Hepatic stellate cell (primary cell): ENCODE data around the gene TRIP6.
A peak's percentile ranks its signal among the peaks of the same experiment; 100 is the strongest.
"Not testable (repeated sequence)": the region's sequence is repeated elsewhere in the genome, so short reads cannot be mapped to it uniquely, and the experiment has no call there.

Source experiments
- DNase-seq: peaks from one replicate; pipeline ENCODE4 v3.0.0; 2011; ENCODE audit warnings: low spot score

The TRIP6 gene

DNA sequence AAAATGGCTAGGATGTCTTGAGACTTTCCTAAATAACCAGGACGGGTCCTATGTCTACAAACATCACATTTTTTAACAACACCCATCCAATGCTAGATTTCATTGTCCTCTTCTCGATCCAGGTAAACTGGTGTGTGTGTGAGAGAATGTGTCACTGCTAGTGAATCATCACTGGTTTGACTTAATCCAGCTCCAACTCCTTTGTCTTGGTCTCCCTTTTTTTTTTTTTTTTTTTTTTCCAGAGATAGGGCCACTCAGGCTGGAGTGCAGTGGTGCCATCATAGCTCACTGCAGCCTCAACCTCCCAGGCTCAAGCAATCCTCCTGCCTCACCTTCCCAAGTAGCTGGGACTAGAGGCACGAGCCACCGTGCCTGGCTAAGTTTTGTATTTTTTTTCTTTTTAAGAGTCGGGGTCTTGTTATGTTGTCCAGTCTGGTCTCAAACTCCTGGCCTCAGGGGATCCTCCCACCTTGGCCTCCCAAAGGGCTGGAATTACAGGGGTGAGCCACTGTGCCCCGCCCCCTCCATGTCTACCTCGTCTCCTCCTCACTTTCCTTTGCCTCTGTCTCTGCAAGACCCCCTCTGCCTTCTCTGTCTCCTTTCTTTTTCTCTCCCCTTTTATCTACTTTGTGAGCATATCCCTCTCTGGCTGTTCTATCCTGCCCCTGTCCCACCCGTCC is 24.5 kb downstream of the TRIP6 start:
- no peak for DNase-seq

DNA sequence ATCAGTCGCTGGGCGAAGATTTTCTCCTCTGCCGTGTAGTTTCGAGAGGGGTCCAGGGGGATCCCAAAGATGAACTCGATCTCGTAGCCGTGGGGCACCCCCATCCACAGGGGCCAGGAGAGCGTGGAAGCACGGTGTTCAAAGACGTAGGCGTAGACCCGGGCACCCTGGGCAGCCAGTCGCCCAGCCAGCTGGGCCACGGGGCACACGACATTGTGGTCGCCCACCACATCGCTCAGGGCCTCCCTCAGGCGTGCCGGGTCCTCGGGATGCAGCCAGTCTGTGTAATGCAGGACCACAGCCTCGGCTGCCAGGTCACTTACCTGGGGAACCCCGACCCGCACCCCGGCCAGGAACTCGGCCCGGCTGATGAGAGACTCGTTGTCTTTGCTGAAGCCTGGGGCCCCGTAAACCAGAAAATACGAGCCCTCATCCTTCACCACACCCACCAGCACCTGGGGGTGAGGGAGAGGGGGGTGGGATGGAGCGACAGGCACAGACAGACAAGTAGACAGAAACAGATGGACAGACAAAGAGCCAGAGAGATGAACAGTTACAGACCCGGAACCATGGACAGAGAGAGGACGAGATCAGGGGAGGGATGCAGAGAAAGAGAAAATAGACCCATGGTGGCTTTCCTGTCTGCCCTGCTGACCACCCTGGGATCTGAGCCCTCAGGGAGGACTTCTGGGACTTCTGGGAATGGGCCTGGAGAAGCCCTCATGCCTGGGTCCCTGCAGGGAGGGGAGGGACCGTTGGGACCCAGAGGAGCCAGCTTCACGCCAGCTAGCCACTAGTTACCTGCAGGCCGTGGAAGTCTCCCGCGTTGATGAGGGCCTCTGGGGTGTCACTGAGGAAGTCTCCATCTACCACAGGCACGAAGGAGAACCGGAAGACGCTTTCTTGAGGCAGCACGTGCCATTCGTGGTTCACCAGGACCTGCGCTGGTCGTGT is 25.5 kb downstream of the TRIP6 start:
- no peak for DNase-seq

DNA sequence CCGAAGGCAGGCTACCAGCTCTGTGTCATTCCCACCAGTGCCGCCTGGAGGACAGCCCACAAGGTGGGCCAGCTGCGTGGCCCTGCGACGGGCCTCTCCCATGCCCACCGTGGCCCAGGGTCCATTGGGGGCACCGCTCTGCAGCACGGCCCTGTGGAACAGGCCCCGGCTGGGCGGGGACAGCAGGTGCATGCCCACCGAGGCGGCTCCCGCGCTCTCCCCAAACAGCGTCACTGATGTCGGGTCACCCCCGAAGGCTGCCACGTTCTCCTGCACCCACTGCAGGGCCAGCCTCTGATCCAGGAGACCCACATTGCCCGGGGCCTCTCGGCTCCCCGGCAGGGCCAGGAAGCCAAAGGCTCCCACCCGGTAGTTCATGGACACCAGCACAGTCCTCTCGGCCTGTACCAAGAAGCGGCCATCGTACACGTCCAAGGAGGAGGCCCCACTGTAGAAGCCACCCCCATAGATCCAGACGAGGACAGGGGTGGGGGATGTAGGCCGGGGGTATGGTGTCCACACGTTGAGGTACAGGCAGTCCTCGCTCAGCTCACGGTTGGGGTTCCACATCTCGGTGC is 26.2 kb downstream of the TRIP6 start:
- DNase-seq = no peak

DNA sequence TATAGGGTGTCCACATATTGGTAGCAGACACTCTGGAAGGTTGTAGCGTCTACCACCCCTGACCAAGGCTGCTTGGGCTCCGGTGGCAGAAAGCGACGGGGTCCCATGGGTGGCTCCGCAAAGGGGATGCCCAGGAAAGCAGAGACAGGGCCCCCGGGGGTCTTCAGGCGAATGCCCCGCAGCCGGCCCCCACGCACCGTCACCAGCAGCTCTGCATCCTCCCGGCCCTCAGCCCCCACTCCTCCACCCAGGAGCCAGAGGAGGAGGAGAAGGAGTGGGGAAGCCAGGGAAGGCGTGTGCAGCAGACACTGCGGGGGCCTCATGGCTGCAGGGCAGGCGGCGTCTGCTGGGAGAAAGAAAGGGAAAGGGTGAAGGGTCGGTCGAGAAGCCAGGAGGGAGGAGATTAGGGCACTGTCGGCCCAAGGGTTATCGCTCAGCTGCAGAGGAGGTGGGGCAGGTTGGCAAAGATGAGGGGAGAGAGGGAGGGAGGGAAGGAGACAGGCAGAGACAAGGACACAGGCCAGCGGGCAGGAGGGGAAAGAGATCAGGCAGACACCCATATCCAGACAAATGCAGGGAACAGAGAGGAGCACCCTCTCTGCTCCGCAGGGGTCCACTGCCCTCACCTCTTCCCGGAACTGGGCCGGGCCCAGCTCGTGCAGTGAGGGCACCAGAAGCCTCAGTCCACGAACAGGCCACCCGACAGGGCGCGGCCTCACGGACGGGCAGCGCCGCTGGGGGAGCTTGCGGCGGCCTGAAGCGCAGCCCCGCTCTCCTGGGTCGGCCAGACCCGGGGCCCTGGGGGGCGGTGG is 26.9 kb downstream of the TRIP6 start:
- no peak for DNase-seq

DNA sequence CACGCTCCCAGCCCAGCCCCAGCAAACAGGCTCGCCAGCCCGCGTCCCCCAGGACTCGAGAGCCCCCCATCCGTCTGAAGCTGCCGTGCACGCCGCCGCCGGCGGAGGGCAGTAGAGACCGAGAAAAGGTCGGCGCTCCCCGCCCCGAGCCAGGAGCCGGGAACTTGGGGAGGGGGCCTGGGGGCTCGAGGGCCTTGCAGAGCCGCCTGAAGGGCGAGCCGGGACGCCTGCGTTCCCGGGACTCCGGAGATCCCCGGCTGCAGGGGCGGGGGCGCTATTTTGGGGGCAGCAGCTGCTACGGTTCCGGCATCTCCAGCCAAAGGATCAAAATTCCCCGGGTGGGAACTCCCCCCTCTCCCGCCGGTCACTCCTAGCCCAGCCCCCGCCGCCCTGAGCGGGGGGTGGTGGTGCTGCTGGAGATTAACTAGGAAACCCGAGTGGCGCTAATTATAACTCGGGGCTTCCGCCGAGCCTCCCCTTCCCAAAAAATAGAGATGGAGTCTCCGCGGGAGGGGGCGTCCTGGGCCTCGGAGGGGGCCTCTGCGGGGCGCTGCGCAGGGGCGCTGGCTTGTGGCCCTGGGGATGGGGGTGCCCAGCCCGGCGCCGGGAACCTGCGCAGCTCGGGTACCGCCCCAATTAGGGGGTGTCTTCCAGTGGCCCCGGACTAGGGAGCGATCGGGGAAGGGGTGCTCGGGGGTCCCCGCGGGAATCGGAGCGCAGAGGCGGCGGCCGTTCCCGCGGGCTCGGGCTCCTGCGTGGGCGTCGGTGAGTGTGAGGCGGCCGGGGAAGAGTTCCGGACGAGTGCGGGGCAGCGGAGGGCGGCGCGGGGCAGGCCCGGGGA is 27.9 kb downstream of the TRIP6 start:
- peak; percentile 43 for DNase-seq

DNA sequence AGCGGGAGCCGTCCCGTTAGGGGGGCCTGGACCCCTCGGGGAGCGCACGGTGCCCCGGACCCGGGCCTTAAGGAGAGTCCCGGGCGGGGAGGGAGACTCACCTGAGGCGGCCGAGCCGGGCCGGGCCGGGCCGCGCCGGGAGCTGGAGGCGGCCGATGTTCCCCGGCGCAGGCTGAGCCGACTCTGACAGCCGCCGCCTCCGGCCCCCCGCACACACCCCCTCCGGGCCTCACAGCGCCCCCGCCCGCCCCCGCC is 28.4 kb downstream of the TRIP6 start, which contains the start of gene ACHE:
TSS of gene ACHE (minus strand) at position 188 of the 255 bp plus-strand sequence. CDS start 1,656 bp downstream, outside the sequence.
- DNase-seq = no peak

DNA sequence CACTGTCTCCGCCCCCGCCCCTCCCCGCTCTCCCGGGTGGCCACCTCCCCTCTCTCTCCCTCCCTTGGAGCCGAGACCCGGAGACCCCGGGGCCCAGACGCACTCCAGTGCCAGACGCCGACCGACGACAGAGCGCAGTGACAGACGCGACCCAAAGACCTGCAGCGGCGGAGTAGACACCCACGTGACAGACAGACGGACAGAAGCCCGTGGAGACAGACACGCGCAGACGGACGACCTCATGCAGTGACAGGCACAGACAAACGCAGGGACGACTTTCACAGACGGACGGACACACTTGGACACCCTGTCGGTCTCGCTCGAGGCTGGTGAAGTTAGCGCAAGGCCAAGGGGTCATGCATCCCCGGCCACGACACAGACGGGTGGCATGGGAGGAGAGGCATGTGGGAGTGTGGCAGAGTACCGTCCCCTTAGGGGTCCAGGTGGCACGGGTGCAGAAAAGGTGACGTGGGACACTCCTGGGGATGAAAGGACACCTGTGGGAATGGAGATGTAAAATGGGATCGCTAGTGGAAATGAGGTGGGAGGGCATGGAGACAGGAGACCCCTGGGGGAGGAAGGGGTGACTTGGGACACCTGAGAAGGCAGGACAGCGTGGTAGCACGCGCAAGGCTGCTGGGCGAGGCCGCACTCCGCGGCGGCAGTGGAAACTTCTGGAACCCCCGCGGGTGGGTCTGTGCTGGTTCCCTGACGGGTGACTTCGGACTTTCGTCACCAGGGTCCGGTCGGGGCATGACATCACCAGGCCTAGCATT is 29.0 kb downstream of the TRIP6 start:
- no peak for DNase-seq

DNA sequence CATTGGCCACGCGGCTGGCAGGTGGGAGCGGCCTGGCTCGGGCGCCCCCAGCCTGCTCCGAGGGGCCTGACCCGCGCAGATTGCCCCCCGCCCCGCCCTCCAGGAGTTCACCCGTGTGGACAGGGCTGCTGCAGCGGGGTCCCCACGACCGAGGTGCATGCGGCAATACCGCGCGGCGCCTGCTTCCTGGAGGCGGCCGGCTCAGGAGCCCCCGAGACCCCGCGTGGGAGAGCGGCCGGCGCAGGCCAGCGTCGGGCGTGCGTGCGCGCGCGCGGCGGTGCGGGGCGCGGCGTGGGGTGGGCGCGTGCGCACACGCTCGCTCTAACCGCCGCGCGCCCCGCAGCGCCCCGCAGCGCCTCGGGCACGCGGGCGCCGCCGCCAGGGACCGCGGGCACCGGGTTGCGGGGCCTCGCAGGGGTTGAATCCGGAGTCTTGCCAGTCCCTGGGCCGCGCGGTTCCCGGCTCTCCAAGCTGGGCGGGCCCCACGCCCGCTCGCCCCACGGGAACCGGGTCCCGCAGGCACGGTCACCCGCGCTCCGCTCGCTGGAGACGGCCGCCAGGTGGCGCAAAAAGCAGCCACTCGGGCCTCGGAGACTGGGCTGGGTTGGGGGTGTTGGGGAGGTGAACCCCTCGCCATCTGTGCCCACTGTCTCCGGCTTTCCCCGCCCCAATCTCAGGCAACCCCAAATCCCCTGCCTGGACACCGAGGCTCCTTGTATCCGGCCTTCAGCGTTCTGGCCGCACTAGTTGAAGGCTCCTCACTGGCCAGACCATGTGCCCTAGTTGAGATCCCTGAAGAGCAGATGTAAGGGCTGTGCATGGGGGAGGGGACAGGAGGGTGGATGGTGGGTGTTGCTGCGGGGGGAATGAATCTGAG is 29.8 kb downstream of the TRIP6 start:
- peak; percentile 58 for DNase-seq

DNA sequence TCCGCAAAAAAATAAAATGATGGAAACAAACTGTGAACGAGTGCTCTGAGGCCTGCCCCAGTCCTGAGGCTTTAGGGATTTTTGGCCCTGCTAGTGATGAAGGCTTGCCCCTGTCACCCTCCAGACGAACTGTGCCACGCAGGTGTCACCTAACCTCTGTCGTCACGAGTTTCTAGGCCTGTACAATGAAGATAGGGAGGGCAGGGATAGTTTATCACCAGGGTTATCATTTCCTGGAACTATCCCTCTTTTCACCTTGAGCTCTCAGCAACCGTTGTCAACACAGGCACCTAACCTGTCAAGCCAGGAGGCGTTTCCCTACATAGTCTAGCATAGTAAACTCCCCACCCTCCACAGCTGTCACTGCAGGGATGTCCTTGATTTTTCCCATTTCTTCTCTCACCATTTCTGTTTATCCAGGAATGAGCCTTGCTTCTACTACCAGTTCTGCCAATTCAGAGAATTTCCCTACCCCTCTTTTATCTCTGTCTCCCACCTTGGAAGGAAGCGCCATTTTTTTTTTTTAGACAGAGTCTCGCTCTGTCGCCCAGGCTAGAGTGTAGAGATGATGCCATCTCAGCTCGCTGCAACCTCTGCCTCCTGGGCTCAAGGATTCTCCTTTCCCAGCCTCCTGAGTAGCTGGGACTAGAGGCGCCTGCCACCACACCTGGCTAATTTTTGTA is 30.7 kb downstream of the TRIP6 start:
- DNase-seq = no peak

DNA sequence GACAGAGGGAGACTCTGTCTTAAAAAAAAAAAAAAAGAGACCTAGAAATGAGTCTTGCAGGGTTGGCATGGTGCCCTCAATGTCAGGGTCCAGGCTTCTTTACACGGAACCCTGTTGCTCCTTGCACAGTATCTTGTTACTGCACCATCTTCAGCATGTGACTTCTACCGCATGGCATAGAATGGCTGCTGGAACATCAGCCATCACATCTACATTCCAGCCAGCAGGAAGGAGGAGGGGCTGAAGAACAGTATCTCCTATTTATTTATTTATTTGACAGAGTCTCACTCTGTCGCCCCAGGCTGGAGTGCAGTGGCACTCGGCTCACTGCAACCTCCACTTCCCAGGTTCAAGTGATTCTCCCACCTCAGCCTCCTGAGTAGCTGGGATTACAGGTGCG is 32.2 kb downstream of the TRIP6 start:
- DNase-seq = no peak

DNA sequence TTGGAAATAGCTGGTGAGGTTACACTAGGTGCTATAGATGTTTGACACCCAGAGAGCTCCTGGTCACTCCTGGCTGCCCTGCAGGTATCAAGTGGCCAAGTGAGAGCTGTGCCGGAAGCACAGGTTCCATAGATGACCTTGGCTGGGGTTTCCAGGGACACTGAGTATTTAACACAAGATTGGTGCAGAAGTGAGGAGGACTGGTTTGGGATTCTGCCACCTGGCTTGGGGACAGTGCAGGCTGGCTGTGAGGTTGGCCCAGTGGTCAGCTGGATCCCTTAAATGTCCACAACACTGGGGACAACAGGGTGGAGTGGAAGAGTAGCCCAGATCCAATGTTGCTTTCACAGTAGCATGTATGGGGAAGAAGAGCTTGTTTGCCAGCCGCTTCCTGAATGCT is 33.8 kb downstream of the TRIP6 start:
- no peak for DNase-seq

DNA sequence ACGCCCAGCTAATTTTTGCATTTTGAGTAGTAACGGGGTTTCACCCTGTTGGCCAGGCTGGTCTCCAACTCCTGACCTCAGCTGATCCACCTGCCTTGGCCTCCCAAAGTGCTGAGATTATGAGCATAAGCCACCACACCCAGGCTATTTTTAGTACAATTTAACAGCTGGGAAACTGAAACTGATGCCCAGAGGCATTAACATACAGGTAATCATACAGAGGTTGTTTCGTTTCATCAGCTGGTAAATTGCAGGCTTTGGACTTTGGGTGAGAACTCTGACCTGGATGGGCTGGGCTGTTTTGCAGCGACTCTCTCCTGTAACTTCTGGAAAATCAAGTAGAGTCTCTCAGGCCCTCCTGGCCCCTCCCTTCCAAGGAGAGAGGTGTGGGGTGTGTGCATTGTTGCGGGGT is 34.7 kb downstream of the TRIP6 start:
- no peak for DNase-seq

DNA sequence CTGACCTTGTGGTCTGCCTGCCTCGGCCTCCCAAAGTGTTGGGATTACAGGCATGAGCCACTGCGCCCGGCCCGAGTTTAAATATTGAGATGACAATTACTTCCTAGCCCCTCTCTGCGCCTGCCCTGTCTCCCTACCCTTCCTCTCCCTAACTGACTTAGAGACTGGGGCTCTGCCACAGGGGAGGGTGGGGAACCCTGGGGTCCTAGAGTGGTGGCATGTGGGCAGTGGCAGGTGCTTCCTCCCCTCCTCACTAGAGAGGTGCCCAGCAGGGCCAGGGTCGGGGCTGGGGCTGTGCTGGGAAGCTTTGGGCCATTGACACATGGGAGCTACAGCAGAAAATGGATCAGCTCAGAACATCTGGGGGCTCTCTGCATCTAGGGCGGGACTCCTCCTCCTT is 35.5 kb downstream of the TRIP6 start:
- no peak for DNase-seq

DNA sequence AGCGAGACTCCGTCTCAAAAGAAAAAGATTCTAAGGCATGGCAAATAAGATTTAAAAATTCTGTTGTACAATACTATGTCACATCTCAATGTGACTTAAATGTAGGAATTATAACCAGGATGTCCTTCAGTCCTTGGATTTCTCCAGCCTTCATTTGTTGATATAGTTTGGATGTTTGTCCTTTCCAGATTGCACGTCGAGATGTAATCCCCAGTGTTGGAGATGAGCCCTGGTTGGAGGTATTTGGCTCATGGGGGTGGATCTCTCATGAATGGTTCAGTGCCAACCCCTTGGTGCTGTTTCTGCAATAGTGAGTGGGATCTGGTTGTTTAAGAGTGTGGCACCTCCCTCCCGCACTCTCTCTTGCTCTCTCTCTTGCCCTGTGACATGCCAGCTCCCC is 41.3 kb downstream of the TRIP6 start:
- no peak for DNase-seq

DNA sequence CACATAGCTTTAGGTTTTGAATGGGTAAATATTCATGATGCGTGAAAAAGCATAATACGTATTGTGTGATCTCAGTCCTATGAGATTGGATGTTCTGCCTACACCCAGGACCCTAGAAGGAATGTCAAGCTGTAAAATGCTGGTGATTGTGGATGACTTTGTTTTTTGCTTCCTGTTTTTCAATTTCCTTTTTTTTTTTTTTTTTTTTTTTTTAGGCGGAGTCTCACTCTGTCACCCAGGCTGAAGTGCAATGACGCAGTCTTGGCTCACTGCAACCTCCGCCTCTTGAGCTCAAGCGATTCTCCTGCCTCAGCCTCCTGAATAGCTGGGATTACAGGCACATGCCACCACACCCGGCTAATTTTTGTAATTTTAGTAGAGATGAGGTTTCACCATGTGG is 43.3 kb downstream of the TRIP6 start:
- not testable (repeated sequence) for DNase-seq

DNA sequence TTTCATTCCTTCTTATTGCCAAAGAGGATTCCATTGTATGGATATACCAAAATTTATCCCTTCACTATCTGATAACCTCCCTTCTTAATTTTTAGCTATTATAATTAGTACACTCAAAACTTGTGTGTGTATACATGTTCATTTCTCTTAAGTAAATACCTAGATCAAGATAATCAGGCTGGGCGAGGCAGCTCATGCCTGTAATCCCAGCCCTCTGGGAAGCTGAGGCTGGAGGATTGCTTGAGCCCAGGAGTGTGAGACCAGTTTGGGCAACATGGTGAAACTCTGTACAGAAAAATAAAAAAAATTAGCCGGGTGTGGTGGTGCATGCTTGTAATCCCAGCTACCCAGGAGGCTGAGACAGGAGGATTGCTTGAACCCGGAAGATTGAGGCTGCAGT is 44.3 kb downstream of the TRIP6 start:
- DNase-seq = no peak

DNA sequence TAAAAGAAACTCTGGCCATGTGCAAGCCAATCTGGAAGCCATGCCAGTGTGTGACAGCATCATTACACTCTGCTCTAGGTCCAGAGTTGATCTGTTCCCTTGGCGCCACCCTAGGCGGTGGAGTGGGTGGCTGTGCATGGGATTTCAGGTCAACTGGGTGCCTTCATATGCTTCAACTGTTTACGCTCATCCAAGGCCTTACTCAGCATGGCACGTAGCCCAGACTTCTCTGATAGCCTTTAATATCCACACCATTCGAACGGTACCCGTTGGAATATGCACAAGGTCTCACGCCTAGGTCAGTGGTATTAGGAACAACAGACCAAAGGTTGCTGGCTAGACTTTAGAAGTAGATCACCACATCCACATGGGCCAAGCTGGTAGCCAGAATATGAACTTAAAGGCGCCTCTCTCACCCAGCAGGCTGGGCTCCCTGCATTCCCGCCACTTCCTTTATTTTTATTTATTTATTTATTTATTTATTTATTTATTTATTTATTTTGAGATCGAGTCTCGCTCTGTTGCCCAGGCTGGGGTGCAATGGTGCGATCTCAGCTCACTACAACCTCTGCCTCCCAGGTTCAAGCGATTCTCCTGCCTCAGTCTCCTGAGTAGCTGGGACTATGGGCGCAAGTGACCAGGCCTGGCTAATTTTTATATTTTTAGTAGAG is 47.2 kb downstream of the TRIP6 start:
- no peak for DNase-seq

DNA sequence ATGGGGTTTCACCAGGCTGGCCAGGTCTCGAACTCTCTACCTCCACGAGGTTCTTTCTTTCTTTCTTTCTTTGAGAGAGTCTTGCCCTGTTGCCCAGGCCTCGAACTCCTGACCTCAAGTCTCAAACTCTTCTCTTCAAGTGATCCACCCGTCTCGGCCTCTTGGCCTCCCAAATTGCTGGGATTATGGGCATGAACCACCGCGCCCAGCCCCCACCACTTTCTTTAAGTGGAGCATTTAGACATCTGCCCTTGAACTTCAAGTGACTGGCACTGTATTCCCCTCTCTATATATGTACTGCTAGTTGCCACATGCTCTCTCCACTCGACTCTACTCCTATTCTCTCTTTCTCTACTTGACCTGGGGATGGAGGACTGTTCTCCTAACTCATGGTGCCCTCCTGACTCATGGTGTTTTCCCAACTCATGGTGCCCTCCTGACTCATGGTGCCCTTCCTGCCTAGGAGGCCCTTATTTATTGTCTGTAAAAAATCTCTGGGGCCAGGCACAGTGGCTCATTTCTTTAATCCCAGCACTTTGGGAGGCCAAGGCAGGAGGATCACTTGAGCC is 47.8 kb downstream of the TRIP6 start:
- no peak for DNase-seq
